HG02798 (cell line): ENCODE results near the gene MSI2.
A peak's percentile ranks its signal among the peaks of the same experiment; 100 is the strongest.

ENCODE experiments used
- ATAC-seq: cut with Tn5 transposase; IDR thresholded peaks from one replicate; pipeline ENCODE4 v1.9.1; 2021; ENCODE audit warnings: mild to moderate bottlenecking; ENCODE audit not compliant: unreplicated experiment, poor library complexity

MSI2 gene

GRCh38 chr17:57357830-57358430 lies 101.6 kb downstream of the MSI2 start:
- peak; percentile 62 for ATAC-seq

GRCh38 chr17:57360266-57360665 lies 103.9 kb downstream of the MSI2 start:
- no peak for ATAC-seq

- no peak for ATAC-seq
Observed at GRCh38 chr17:57362797-57363556, 106.7 kb downstream of the MSI2 start.

- no peak for ATAC-seq
Observed at GRCh38 chr17:57363580-57363979, 107.3 kb downstream of the MSI2 start.

- ATAC-seq = no peak
Observed at GRCh38 chr17:57363998-57364643, 107.8 kb downstream of the MSI2 start.

GRCh38 chr17:57365420-57365819 lies 109.1 kb downstream of the MSI2 start:
- no peak for ATAC-seq

- no peak for ATAC-seq
Observed at GRCh38 chr17:57366177-57366557, 109.8 kb downstream of the MSI2 start.

GRCh38 chr17:57366558-57367351 lies 110.4 kb downstream of the MSI2 start:
- no peak for ATAC-seq

- ATAC-seq = peak; percentile 57
Observed at GRCh38 chr17:57368637-57369336, 112.5 kb downstream of the MSI2 start.

GRCh38 chr17:57369509-57369945 lies 113.2 kb downstream of the MSI2 start:
- ATAC-seq = no peak

- peak; percentile 68 for ATAC-seq
Observed at GRCh38 chr17:57370037-57370581, 113.8 kb downstream of the MSI2 start.

- no peak for ATAC-seq
Observed at GRCh38 chr17:57370619-57371018, 114.3 kb downstream of the MSI2 start.

GRCh38 chr17:57372156-57372555 lies 115.8 kb downstream of the MSI2 start:
- no peak for ATAC-seq

GRCh38 chr17:57373048-57373447 lies 116.7 kb downstream of the MSI2 start:
- no peak for ATAC-seq

- ATAC-seq = no peak
Observed at GRCh38 chr17:57373756-57374155, 117.4 kb downstream of the MSI2 start.

GRCh38 chr17:57375040-57375769 lies 118.9 kb downstream of the MSI2 start:
- no peak for ATAC-seq

GRCh38 chr17:57375770-57376225 lies 119.5 kb downstream of the MSI2 start:
- ATAC-seq = no peak

GRCh38 chr17:57377094-57377493 lies 120.8 kb downstream of the MSI2 start:
- ATAC-seq = no peak

- ATAC-seq = no peak
Observed at GRCh38 chr17:57379237-57379894, 123.0 kb downstream of the MSI2 start.
